Omental fat pad (tissue), 4 donors: ENCODE measurements around the gene ZSWIM6. TPM values are rescaled to one million over a fixed set of nuclear protein-coding genes. Genes with fewer than 3 reads are reported as not detected.

ENCODE experiments used
- ATAC-seq: fragments of 150-250 bp; one replicate; pipeline ENCODE4 v1.9.1; 2016; ENCODE audit warnings: mild to moderate bottlenecking, moderate library complexity; ENCODE audit not compliant: low FRiP score
- DNase-seq: peaks from one replicate; pipeline ENCODE4 v3.0.0-alpha.2; 2019; ENCODE audit warnings: low spot score
- CTCF ChIP-seq, 3 donors: fragments of 450-650 bp; IDR thresholded peaks; one replicate each; pipeline ENCODE4 v1.5.1; 2016 to 2017; ENCODE audit warnings: antibody characterized with exemption in 3 of 3, mild to moderate bottlenecking in 3 of 3, moderate library complexity in 2 of 3
- total RNA-seq, 4 donors: library from RNA; depleted of rRNA; stranded (reverse); fragments of >200 nt; gene quantifications; one replicate each; pipeline ENCODE4 v1.1.0, GENCODE V29; 2016

The ZSWIM6 gene
- total RNA-seq, 4 donors from 2014 or later, result 9.7 to 31.1 (median 18.6) TPM

DNA sequence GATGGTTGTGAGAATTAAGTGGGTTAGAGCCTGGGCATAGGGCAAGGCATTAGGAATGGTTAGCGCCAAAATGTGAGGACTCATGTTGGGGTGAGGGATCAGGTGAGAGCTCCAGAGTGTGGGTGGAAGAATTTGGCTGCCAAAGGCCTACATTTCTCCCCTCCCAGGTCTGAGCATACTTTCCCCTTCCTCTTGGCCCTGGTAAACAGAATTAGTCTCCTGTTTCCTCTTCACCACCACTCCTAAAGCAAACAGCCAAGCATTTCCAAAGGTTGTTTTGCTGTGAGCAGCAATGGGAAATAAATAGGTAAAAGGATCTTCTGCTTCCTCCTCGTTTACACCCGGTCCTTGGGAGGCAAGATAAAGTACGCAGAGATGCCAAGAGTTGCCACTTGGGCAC, 132.5 kb downstream of the ZSWIM6 start:
- DNase-seq (no peak), ATAC-seq (no peak)
- TF ChIP-seq CTCF (IDR thresholded peaks at IDR 0.05), result no peak

- no peak for ATAC-seq
- no peak for TF ChIP-seq CTCF (IDR thresholded peaks at IDR 0.05)
- DNase-seq, result no peak
Observed at GRCh38 chr5:61465066-61465465, 133.0 kb downstream of the ZSWIM6 start.

- ATAC-seq, result no peak
- TF ChIP-seq CTCF (IDR thresholded peaks at IDR 0.05), result no peak
- no peak for DNase-seq
Observed at GRCh38 chr5:61465496-61465895, 133.4 kb downstream of the ZSWIM6 start.

GRCh38 chr5:61466017-61466416, 134.0 kb downstream of the ZSWIM6 start:
- ATAC-seq (no peak), DNase-seq (no peak)
- no peak for TF ChIP-seq CTCF (IDR thresholded peaks at IDR 0.05)

GRCh38 chr5:61467766-61468482, 135.9 kb downstream of the ZSWIM6 start:
- ATAC-seq, result no peak
- TF ChIP-seq CTCF (IDR thresholded peaks at IDR 0.05), result no peak
- DNase-seq, result no peak

DNA sequence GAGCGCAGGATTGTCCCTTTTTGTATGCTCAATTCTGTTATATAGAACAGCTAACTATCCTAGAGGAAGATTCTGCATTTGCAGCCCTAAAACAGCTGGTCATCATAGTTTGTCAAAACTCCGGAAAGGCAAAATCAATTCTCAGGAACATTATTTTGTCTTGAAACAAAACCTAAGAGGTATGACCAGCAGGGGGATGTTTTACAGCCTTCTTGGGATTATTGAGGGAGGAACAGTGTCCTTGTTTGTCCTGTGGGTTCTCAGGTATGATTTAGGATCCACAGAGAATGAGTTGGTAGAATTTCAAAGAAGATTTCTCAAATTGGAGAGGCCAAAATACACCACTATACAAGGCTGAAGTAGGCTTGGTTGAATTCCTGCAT, 136.4 kb downstream of the ZSWIM6 start:
- DNase-seq (no peak), ATAC-seq (no peak)
- no peak for TF ChIP-seq CTCF (IDR thresholded peaks at IDR 0.05)

DNA sequence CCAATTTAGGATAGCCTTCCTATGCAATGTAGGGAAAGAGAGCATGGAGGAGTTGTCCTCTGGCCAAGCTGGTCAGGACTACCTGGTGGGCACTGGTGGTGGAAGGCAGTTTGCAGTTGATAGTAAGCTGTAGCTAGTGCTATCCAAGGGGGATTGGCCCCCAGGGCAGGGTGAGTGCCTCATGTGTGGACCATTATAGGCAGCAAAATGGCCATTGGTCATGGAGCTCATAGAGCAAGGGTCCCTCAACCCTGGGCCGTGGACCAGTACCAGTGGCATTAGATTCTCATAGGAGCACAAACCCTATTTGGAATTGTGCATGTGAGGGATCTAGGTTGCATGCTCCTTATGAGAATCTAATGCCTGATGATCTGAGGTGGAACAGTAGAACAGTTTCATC, 139.3 kb downstream of the ZSWIM6 start:
- no peak for TF ChIP-seq CTCF (IDR thresholded peaks at IDR 0.05)

More for the DNA sequence above, 139.3 kb downstream of the ZSWIM6 start:
- DNase-seq, result no peak
- ATAC-seq, result no peak
